H54 (cell line): ENCODE measurements around the gene COL16A1.

Source experiments
- DNase-seq: peaks from one replicate; pipeline ENCODE4 v3.0.0; 2011; ENCODE audit warnings: low spot score, mixed read lengths; ENCODE audit not compliant: insufficient read length
- FAIRE-seq: peaks from 3 replicates; lab custom pipeline; 2011; peaks lifted over from hg19 to GRCh38; lab: Jason Lieb, UNC
- POLR2A ChIP-seq: IDR thresholded peaks from 2 replicates; pipeline ENCODE4 v1.6.1; 2011; ENCODE audit warnings: low read depth, mild to moderate bottlenecking, low read length

COL16A1 gene

DNA sequence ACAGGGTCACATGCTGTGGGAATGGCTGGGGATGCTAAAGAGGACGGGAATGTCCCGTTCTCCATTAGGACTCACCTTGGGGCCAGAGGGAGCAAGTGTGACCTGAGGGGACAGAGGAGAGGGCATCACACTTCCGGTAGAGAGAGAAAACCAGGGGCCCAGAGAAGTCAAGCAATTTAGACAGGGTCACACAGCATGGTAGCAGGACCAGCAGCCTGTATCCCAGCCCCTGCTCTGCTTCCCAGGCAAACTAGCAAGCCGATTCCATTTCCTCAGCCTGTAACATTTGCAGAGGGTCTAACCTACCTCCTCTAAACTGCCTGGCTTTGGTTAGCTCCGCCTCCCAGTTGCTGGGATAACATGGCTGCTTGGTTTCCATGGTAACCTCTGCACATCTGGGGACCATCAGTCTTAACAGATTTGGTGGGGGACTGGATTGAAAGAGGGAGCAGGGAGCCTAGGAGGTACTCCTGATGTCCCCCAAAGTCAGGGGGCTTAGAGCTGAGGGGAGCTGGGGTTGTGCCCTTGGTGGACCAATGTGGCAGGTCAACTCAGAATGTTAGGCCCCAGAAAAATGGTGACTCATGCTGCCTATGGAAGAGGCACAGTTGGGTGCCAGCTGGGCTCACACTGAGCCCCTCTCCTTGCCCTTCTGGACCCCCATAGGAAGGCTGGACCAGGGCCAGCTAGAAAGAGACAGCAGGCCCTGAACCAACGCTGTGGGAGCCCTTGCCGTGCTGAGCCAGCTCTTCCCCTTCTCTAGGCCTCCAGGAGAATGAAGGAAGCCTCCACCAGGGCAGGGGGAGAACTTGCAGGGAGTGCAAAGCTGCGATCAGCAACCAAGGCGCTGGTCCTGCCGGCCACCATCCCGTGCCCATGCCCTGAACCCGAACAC is 9.5 kb downstream of the COL16A1 start:
- no peak for DNase-seq
- TF ChIP-seq POLR2A: no peak
- no peak for FAIRE-seq

DNA sequence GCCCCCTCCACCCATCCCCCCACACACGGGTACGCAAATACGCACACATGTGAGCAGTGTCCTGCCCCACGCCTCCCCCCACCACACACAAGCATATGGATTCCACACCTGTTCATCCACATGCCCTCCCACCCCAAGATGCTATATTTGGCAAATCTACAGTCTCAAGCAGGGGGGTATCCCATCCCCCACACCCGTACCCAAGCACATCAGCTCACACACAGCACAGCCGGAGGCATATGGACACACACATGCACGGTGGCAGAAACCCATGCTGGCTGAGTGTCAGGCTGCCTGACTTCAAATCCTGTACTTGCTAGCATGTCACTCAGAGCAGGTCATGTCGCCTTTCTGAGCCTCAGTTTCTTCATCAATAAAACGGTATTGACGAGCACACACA is 10.6 kb downstream of the COL16A1 start:
- TF ChIP-seq POLR2A: no peak
- DNase-seq (no peak), FAIRE-seq (no peak)

DNA sequence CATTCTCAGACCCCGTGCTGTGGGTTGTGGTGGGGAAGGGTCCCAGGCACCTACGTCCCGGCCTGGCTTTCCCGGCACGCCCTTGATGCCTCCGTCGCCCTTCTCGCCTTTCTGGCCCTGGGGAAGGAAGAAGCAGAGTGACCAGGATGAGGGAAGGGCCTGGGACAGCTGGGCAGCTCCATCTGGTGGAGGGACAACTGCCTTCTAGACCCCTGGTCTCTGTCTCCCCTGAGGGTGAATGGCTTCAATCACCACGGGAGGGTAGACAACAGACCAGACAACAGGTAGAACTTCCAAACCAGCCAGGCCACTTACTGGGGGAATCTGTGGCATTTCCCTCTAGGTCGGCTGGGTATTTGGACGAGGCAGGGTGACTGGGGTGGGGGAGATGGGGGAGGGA is 11.9 kb downstream of the COL16A1 start:
- DNase-seq (no peak), FAIRE-seq (no peak)
- TF ChIP-seq POLR2A: no peak

DNA sequence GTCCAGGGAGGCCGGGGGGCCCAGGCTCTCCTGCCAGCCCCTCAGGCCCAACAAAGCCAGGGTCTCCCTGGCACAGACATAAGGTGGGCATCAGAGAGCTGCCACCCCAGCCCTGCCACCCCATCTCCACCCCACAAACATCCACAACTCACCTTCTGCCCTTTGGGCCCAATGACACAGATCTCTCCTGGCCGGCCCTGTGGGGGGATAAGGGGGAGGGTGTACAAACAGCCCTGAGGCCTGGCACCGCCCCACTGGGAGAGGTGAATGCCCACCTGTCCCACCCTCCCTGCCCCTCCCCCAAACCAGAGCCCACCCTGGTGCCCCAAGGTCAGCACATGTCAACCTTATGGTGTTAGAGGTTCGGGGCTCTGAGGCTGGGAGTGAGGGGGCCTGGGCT is 12.4 kb downstream of the COL16A1 start:
- TF ChIP-seq POLR2A: no peak
- no peak for FAIRE-seq
- DNase-seq: no peak

- FAIRE-seq: no peak
- no peak for DNase-seq
- no peak for TF ChIP-seq POLR2A
Measured at GRCh38 chr1:31690921-31691320, 12.9 kb downstream of the COL16A1 start.

- TF ChIP-seq POLR2A: no peak
- DNase-seq: peak; percentile 96
- peak; percentile 77 for FAIRE-seq
Measured at GRCh38 chr1:31689854-31690253, 14.0 kb downstream of the COL16A1 start.

DNA sequence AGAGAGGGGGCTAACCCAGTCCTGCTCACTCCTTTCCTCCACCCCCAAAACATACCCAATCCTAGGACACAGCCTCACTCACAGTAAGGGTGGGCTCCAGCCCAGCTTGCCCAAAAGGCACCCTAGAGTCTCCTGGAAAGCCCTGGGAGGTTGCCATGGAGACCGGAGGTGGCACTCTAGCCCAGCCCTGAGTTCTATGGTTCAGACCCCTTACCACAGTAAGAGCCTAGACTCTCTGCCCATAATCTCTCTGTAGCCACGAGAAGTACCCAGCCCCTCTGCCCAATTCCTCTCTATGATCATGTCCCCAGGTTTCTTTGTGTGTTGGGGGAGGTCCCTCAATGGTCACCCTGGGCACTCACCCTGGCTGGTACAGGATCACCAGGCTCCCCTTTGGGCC is 14.4 kb downstream of the COL16A1 start:
- TF ChIP-seq POLR2A: no peak
- no peak for FAIRE-seq
- DNase-seq: no peak

DNA sequence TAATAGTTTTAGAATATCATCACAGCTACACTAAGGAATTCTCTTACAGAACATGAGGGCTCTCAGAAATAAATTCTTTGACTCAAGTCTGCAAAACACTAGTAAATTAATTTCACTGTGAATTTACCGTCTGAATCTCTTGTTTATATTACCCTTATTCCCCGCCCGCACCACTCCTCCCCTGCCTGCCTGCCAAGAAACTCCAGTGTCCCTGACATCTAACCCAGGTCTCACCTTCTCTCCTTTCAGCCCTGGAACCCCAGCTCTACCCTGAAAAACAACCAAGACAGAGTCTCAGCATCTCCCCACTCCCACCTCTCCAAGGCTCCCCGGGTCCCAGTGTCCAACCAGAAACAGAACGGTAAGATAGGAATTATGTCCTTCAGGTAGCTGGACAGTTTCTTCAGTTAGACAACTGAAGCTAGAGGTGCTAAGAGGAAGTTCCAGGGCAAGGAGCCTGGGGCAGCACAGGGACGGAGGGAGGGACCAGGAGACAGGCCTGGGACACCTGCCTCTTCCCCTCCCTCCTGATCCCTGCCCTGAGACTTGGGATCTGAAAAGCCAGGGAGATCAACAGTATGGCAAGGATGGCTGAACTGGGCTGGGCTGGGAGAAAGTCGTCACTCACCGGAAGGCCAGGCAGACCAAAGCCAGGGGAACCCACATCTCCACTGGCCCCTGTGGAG is 15.4 kb downstream of the COL16A1 start:
- TF ChIP-seq POLR2A: no peak
- no peak for FAIRE-seq

GRCh38 chr1:31687601-31688000 is 16.2 kb downstream of the COL16A1 start:
- no peak for TF ChIP-seq POLR2A
- DNase-seq: no peak
- no peak for FAIRE-seq

More for the DNA sequence above, 15.4 kb downstream of the COL16A1 start:
- DNase-seq: no peak

DNA sequence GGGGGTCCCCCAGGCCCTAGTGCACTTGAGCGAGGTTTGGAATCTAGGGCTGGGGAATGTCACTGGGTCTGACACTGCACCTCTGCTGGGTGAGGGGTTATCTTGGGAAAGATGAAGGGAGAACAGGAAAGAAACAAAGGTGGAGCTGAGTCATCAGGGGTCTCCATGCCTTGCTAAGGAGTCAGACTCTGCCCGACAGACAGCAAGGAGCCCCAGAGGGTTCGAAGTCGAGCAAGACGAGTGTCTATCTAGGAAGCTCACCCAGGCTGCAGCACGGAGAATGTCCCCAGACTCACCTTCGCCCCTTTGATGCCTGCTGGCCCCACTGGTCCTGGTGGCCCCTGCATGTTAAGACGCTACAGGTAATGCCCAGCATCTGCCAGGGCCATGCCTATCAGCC is 18.0 kb downstream of the COL16A1 start:
- TF ChIP-seq POLR2A: no peak
- FAIRE-seq (no peak), DNase-seq (no peak)

DNA sequence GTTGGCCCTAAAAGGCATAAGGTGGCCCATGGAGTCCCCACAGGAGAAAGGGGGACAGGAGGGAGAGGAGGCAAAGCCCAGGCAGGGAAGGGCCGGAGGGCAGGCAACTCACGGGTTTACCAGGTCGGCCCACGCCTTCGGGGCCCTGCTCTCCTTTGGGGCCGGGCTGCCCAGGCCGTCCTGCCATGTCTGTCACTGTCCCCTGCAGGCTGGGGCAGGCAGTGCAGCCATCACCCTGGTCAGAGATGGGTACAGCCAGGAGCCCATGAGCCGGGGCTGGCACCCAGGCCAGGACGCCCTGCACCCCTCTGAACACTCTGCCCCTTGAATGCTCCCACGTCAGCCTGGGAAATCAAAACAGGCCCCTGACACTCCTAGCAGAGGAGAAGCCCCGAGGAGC is 19.8 kb downstream of the COL16A1 start:
- DNase-seq: no peak
- TF ChIP-seq POLR2A: no peak
- FAIRE-seq: no peak

- TF ChIP-seq POLR2A: no peak
- DNase-seq: no peak
- FAIRE-seq: no peak
Measured at GRCh38 chr1:31681415-31681814, 22.4 kb downstream of the COL16A1 start.

DNA sequence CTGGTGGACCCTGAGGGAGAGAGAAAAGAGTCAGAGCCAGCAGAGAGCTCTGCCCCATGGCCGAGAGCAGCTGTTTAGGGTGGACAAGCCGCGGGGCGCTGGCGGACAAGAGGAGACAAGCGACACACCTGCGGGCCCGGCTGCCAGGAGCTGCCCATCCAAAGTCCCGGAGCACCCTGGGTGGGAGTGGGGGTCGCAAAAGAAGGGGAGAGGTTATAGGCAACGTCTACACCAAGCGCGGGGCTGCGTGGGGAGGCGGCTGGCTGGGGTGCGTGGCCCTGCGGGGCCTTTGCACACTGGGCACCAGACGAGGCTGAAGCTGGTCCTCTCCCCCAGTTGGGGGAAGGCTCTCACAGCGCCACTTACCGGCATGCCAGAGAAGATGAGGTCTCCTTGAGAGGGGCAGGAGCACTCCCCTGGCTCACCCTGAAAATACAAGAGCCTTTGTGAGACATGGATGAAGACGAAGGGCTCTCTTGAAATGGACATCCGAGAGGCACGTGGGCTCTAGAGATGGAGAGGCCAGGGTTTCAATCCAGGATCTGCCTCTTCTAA is 24.1 kb downstream of the COL16A1 start:
- TF ChIP-seq POLR2A: no peak
- FAIRE-seq: no peak

GRCh38 chr1:31679091-31679490 is 24.7 kb downstream of the COL16A1 start:
- no peak for TF ChIP-seq POLR2A
- DNase-seq (no peak), FAIRE-seq (no peak)

More for the DNA sequence above, 24.1 kb downstream of the COL16A1 start:
- DNase-seq: no peak
